Stimulated activated CD4-positive, alpha-beta T cell treated with anti-CD3 and anti-CD28 coated beads, Interleukin-4, amount 100 ng/mL, for 24 hours (primary cell): Measurements from ENCODE around the gene LTO1.

Experiments
- DNase-seq: peaks from one replicate; pipeline ENCODE4 v3.0.0-alpha.2; 2020

The LTO1 gene

GRCh38 chr11:69644071-69644961 lies 30.8 kb downstream of the LTO1 start:
- DNase-seq: no peak

GRCh38 chr11:69643646-69644045 lies 31.5 kb downstream of the LTO1 start:
- no peak for DNase-seq

- DNase-seq: peak; percentile 79
Measured at GRCh38 chr11:69642913-69643632, 32.1 kb downstream of the LTO1 start.

- DNase-seq: peak; percentile 55
Measured at GRCh38 chr11:69642549-69642912, 32.6 kb downstream of the LTO1 start.

GRCh38 chr11:69641681-69642548 lies 33.2 kb downstream of the LTO1 start:
- no peak for DNase-seq

GRCh38 chr11:69640995-69641581 lies 34.1 kb downstream of the LTO1 start, which contains the start of gene CCND1:
Gene CCND1, plus strand, starts transcription at chr11:69641156. Its CDS starts 158 bp downstream, at chr11:69641314.
- peak; percentile 49 for DNase-seq

GRCh38 chr11:69640260-69640994 lies 34.7 kb downstream of the LTO1 start:
- no peak for DNase-seq

- DNase-seq: no peak
Measured at GRCh38 chr11:69639831-69640230, 35.3 kb downstream of the LTO1 start.

GRCh38 chr11:69638941-69639681 lies 36.0 kb downstream of the LTO1 start:
- DNase-seq: peak; percentile 22

- DNase-seq: no peak
Measured at GRCh38 chr11:69637941-69638871, 36.9 kb downstream of the LTO1 start.

- no peak for DNase-seq
Measured at GRCh38 chr11:69637198-69637940, 37.8 kb downstream of the LTO1 start.

- no peak for DNase-seq
Measured at GRCh38 chr11:69636512-69637197, 38.5 kb downstream of the LTO1 start.

GRCh38 chr11:69635804-69636511 lies 39.2 kb downstream of the LTO1 start:
- DNase-seq: no peak

- no peak for DNase-seq
Measured at GRCh38 chr11:69635195-69635594, 40.0 kb downstream of the LTO1 start.

GRCh38 chr11:69634590-69634989 lies 40.6 kb downstream of the LTO1 start:
- DNase-seq: no peak

- no peak for DNase-seq
Measured at GRCh38 chr11:69634069-69634468, 41.1 kb downstream of the LTO1 start.

- DNase-seq: no peak
Measured at GRCh38 chr11:69632900-69633299, 42.3 kb downstream of the LTO1 start.

- no peak for DNase-seq
Measured at GRCh38 chr11:69630424-69630823, 44.7 kb downstream of the LTO1 start.
